Measurements from ENCODE around the gene IL9.

The IL9 gene

GRCh38 chr5:135851915-135852845 lies 43.5 kb downstream of the IL9 start:
- TF ChIP-seq EGR1 (IDR thresholded peaks at IDR 0.05) (no peak), RAD21 (IDR thresholded peaks at IDR 0.05; ENCODE audit: low read depth) (no peak), REST (IDR thresholded peaks at IDR 0.05; ENCODE audit: low read depth) (no peak), TCF12 (IDR thresholded peaks at IDR 0.05; ENCODE audit: low read depth) (no peak), NFIC (IDR thresholded peaks at IDR 0.05) (no peak), YY1 (IDR thresholded peaks at IDR 0.05; ENCODE audit: low read depth) (no peak), EP300 (IDR thresholded peaks at IDR 0.05; ENCODE audit: borderline replicate concordance) (no peak), FOXM1 (IDR thresholded peaks at IDR 0.05; ENCODE audit: borderline replicate concordance, low read depth) (no peak), TEAD4 (IDR thresholded peaks at IDR 0.05) (no peak), CEBPB (IDR thresholded peaks at IDR 0.05) (no peak), USF1 (IDR thresholded peaks at IDR 0.05) (no peak), MAX (IDR thresholded peaks at IDR 0.05) (no peak), ZBTB7A (IDR thresholded peaks at IDR 0.05; ENCODE audit: low read depth) (no peak), TAF1 (IDR thresholded peaks at IDR 0.05; ENCODE audit: low read depth) (no peak), CREB1 (IDR thresholded peaks at IDR 0.05; ENCODE audit: low read depth) (no peak)

- TF ChIP-seq REST (IDR thresholded peaks at IDR 0.05; ENCODE audit: low read depth) = no peak
- no peak for TF ChIP-seq NFIC (IDR thresholded peaks at IDR 0.05)
- no peak for TF ChIP-seq CREB1 (IDR thresholded peaks at IDR 0.05; ENCODE audit: low read depth)
- no peak for TF ChIP-seq YY1 (IDR thresholded peaks at IDR 0.05; ENCODE audit: low read depth)
- TF ChIP-seq RAD21 (IDR thresholded peaks at IDR 0.05; ENCODE audit: low read depth) = no peak
Observed at GRCh38 chr5:135851186-135851914, 44.3 kb downstream of the IL9 start.

GRCh38 chr5:135850671-135851070 lies 45.0 kb downstream of the IL9 start:
- no peak for TF ChIP-seq REST (IDR thresholded peaks at IDR 0.05; ENCODE audit: low read depth)

GRCh38 chr5:135850231-135850630 lies 45.4 kb downstream of the IL9 start:
- TF ChIP-seq TAF1 (IDR thresholded peaks at IDR 0.05; ENCODE audit: low read depth) (no peak), ZBTB7A (IDR thresholded peaks at IDR 0.05; ENCODE audit: low read depth) (no peak), RAD21 (IDR thresholded peaks at IDR 0.05; ENCODE audit: low read depth) (no peak), CREB1 (IDR thresholded peaks at IDR 0.05; ENCODE audit: low read depth) (no peak), EP300 (IDR thresholded peaks at IDR 0.05; ENCODE audit: borderline replicate concordance) (no peak), NFIC (IDR thresholded peaks at IDR 0.05) (no peak), EGR1 (IDR thresholded peaks at IDR 0.05) (no peak), YY1 (IDR thresholded peaks at IDR 0.05; ENCODE audit: low read depth) (no peak), FOXM1 (IDR thresholded peaks at IDR 0.05; ENCODE audit: borderline replicate concordance, low read depth) (no peak), MAX (IDR thresholded peaks at IDR 0.05) (no peak), TEAD4 (IDR thresholded peaks at IDR 0.05) (no peak), TCF12 (IDR thresholded peaks at IDR 0.05; ENCODE audit: low read depth) (no peak), REST (IDR thresholded peaks at IDR 0.05; ENCODE audit: low read depth) (no peak), CEBPB (IDR thresholded peaks at IDR 0.05) (no peak)

Data from Ishikawa (cell line).